GM18873 (cell line): ENCODE data around the gene CTIF.

Source experiments
- ATAC-seq: cut with Tn5 transposase; IDR thresholded peaks from one replicate; pipeline ENCODE4 v1.9.1; 2021; ENCODE audit warnings: mild to moderate bottlenecking, moderate library complexity, moderate number of reproducible peaks; ENCODE audit not compliant: unreplicated experiment, low FRiP score

Gene CTIF

DNA sequence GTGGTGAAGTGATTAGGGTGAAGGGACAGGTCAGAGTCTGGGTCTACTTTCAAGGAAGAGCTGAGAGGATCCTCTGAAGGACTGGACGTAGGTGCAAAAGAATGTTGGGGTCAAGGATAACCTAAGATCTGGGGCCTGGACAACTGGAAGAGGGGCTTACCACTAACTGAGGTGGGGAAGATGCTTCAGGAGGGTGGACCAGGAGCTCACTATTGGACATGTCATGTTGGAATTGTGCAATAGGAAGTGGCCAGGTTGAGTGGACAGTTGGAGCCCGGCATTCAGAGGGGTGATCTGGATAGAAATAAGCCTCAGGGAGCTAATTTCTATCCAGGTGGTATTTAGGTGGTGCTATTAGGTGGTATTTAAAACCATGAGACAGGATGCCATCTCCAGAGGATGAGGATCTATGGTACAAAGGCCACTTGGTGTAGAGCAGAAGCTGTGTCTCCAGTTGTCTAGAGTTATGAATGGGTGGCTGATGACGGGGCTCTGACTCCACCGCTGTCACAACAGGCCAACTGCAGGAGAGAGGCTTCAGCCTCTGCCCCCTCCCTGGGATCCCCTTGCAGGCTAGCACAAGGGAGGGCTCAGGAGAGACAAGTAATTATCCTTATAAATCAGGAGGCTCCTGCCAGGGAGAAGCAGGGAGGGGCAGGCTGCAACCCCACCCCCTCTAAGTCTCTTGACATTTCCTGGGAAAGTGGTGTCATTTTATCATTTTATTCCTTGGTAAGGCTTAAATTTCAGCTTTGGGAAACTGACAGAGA, 254.0 kb downstream of the CTIF start:
- no peak for ATAC-seq

GRCh38 chr18:48794251-48794970, 255.6 kb downstream of the CTIF start:
- ATAC-seq: no peak

- ATAC-seq: no peak
Observed at GRCh38 chr18:48795696-48796095, 256.9 kb downstream of the CTIF start.

- ATAC-seq: no peak
Observed at GRCh38 chr18:48796491-48797205, 257.8 kb downstream of the CTIF start.

- ATAC-seq: no peak
Observed at GRCh38 chr18:48797841-48798255, 259.0 kb downstream of the CTIF start.

DNA sequence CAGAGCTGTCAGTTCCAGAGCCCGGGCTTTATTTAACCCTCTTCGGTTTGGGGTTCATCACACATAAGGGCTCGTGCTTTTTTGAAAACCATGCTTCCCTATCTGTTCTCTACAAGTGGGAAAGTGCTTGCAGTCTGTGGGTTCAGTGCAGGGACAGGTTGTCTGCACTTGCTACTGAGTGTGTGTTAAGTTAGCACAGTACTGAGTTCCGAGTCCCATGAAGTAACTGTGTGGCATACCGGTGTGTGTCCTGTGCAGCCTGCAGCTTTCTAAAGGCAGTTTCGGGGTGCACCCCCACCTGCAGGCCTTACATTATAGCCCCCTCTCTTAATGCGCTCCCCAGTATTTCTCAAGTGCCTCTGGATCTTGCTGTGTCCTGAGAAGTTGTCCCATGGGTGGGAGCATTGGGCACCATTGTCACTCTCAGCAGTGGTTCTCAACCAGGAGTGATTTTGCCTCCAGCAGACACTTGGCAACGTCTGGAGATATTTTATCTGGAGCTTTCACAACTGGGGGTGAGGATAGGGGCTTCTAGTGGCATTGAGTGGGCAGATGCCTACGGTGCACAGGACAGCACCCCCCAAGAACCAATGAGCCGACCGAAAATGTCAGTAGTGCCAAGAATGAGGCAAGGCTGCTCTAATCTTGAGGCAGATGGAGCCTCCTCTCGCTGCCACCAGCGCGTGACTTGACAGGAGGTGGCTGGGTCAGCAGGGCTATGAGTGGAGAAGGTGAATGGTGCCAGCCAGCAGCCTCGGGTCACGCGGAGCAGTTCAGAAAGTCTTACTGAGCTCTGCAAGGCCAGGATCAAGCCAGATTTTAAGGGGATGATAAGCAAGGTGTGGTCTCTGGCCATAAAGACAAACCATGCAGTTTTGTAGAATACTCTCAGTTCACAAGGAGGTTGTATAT, 259.8 kb downstream of the CTIF start:
- no peak for ATAC-seq

DNA sequence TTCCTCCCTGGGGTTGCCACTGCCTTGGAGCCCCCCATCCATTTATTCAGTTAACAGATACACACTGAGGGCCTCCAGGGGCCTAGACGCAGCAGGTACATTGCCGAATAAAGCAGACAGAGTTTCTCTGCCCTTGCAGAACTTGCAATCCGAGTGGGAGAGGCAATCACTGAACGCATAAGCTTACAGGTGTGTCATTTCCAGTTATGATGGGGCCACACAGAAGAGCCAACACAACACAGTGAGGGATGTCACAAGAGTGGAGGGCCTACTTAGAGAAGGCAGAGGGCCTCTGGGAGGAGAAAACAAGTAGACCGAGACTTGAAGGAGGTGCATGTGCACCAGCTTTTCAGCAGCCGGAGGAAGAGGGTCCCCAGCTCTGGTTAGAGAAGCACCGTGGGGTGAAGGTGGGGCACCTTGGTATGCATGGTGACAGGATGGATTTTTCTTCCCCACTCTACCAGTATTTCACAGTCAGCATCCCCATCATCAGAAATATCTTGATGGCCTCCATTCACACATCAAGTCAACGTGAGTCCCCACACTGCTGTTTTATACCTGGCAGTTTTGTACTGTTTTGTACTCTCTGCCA, 261.0 kb downstream of the CTIF start:
- ATAC-seq: no peak

DNA sequence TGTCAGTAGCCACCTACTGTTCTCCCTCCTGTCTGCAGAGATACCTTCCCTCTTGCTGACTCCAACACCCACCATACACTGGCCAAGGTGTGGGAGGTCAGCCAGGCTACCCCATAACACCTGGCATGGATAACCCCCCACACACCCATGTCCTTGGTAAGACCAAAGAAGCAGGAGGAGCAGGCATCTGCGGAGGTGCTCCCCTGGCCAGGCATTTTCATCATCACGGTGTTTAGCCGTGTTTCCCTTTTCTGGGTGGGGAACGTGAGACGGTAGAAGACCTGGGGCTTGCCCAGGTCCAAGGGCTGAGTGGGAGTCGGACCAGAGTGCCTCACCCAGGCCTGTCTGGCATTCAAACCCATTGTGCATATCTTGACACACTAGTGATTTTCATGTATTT, 261.6 kb downstream of the CTIF start:
- no peak for ATAC-seq

DNA sequence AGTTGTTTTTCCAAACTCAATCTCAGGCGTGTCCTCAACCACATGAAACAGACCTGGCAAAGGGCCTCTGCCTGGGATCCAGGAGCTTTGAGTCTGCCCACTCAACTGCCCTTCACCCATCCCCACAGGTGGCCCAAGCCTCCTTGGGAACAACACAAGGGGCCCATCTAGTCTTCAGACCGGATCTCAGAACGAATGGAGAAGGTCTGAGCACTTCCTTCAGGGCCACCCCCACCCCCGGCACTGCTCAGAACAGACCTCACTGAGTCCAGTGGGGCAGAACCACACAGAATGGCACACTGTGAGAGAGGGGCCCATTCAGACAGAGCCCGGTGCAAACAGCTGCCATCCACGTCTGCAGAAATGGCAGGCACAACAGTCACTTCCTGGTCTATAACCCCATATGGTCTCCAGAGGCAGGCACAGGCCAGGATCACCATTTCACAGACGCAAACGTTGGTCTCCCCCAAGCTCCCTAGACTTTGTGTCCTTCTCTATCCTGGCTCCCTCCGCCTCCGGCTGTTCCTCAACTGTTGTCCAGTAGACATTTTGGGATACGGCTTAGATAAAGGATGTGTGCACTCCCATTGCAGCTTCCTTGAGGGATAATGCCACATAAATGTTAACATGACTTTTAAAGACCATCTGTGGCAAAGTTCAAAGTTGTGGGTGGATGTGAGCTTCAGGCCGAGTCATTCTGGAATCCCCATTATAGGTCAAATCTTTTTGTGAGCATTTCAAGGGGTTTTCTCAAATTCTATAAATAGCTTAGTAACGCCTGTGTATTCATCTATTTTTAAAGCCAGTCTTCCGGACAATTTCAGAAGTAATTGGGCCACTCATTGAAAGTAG, 262.3 kb downstream of the CTIF start:
- no peak for ATAC-seq

- ATAC-seq: no peak
Observed at GRCh38 chr18:48801728-48802542, 263.1 kb downstream of the CTIF start.

GRCh38 chr18:48802543-48803290, 263.9 kb downstream of the CTIF start:
- ATAC-seq: no peak

- ATAC-seq: no peak
Observed at GRCh38 chr18:48803518-48803917, 264.7 kb downstream of the CTIF start.

DNA sequence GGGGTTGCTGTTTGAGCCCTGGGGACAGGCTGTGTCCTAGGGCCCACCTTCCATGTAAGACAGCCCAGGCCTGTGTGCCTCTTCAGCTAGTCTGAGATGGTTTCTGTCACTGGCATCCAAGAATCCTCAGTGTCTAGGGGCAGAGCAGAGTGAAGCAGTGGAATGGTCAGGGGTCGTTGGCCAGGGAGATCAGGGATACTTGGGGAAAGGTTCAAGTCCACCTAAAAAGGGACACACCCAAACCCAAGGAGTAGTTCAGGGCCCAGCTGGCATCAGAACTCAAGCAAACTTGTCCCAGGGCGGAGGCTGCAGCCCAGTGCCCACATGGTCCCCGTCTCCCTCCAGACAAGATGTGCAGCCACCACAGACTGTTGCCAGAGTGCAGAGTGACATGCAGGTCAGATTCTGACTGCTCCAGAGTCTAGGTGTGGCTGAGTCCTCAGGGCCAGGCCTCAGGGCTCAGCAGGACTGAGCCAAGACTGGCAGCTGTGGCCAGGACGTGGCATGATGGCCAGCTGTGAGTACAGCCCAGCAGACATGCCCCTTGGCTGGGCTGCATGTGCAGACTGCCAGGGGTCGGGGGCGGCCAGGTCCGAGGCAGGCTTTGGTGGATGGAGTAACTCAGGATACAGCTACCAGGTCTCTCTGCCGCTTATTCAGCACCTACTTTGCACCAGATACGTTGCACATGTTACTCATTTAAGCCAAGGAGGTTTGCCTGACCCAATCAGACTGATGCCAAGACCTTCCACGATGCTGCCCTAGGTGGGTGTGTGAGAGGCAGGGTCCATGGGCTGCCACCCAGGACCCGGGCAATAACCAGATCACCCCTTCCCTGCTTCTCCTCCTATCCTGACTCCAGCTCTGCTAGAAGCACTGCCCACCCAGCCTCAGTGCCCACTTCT, 265.4 kb downstream of the CTIF start:
- ATAC-seq: no peak

GRCh38 chr18:48804856-48805610, 266.2 kb downstream of the CTIF start:
- ATAC-seq: no peak

- no peak for ATAC-seq
Observed at GRCh38 chr18:48805826-48806535, 267.1 kb downstream of the CTIF start.
